HUDEP-2 (cell line): Measurements from ENCODE around the gene CXorf49.
A peak's percentile ranks its signal among the peaks of the same experiment; 100 is the strongest.
"Not testable (repeated sequence)": the region's sequence is repeated elsewhere in the genome, so short reads cannot be mapped to it uniquely, and the experiment has no call there.

Source experiments
- DNase-seq, 76 experiments: peaks; one replicate each; lab custom pipeline; 2025; ENCODE audit not compliant: unreplicated experiment in 76 of 76; lab: John Stamatoyannopoulos, UW

CXorf49 gene

DNA sequence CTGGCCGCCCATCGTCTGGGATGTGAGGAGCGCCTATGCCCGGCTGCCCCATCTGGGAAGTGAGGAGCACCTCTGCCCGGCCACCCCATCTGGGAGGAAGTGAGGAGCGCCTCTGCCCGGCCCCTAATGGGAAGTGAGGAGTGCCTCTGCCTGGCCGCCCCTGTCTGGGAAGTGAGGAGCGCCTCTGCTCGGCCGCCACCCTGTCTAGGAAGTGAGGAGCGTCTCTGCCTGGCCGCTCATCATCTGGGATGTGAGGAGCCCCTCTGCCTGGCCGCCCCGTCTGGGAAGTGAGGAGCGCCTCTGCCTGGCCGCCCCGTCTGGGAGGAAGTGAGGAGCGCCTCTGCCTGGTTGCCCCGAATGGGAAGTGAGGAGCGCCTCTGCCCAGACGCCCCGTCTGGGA lies 42.4 kb downstream of the CXorf49 start:
- not testable (repeated sequence) for DNase-seq

- no peak for DNase-seq
Observed at GRCh38 chrX:71671938-71672337, 46.1 kb downstream of the CXorf49 start.

GRCh38 chrX:71671043-71671780 lies 46.9 kb downstream of the CXorf49 start:
- DNase-seq, result no peak

- peak in 40 of 76 experiments; percentile 0 to 40 (median 8) for DNase-seq
Observed at GRCh38 chrX:71669947-71670346, 48.1 kb downstream of the CXorf49 start.

GRCh38 chrX:71669492-71669891 lies 48.6 kb downstream of the CXorf49 start:
- no peak for DNase-seq

DNA sequence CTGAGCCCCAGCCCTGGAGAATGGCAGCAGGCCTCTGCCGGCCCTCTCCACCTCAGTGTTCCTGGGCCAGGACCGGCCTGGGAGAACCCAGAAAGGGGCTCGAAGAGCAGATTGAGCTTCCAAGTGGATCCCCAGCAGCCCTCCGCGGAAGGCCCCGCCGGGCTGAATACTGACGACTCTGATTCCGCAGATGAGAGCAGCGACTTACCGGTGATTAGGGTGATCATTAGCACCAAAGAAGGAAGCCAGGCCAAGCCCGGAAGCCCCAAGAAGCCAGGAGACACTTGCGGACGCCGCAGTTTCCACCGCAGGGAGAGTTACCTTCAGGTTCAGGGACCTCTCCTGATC lies 49.9 kb downstream of the CXorf49 start:
- no peak for DNase-seq

GRCh38 chrX:71667328-71668247 lies 50.5 kb downstream of the CXorf49 start, which contains the start of gene LOC101059915:
Gene LOC101059915, plus strand, starts transcription at chrX:71667546.
- no peak for DNase-seq

- DNase-seq, result peak in 1 of 76 experiments; percentile 0
Observed at GRCh38 chrX:71666240-71667223, 51.6 kb downstream of the CXorf49 start.

DNA sequence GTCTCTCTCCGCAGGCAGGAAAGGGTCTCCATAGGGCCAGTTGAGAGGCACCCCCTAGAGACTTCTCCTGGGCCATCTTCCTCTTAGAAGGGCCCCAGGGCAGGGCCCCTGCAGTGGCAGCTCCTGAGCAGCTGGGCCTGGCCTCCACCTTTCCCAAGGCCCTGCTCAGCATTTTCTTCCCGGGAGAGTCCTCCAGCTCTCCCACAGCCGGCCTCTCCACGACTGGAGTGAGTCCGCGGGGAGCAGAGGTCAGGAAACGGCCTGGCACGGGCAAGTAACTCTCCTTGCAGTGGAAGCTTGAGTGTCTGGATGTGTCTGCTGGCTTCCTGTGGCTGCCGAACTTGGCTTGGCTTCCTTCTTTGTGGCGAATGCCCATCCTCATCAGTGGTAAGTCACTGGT lies 52.3 kb downstream of the CXorf49 start:
- no peak for DNase-seq

GRCh38 chrX:71664889-71665491 lies 53.1 kb downstream of the CXorf49 start:
- no peak for DNase-seq
